ENCODE results near the gene SMYD3. TPM values are rescaled to one million over a fixed set of nuclear protein-coding genes. Genes with fewer than 3 reads are reported as not detected.
A peak's percentile ranks its signal among the peaks of the same experiment; 100 is the strongest.
"Not testable (repeated sequence)": the region's sequence is repeated elsewhere in the genome, so short reads cannot be mapped to it uniquely, and the experiment has no call there.

The SMYD3 gene
- total RNA-seq, 1 donor from 2014 or later = 23.5 TPM

DNA sequence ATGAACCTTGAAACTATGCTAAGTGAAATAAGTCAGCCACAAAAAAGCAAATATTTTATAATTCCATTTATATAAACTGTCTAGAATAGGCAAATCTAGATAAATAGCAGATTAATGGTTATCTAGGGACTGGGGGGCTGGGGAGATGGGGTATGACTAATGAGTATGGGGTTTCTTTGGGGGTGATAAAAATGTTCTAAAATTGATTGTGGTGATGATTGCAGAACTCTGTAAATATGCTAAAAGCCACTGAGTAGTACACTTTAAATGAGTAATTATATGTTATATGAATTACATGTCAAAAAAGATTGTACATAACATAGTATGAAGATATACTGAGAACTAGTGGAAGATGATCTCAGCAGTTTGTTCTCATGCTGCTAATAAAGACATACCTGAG lies 677.3 kb downstream of the SMYD3 start:
- no peak for DNase-seq

DNA sequence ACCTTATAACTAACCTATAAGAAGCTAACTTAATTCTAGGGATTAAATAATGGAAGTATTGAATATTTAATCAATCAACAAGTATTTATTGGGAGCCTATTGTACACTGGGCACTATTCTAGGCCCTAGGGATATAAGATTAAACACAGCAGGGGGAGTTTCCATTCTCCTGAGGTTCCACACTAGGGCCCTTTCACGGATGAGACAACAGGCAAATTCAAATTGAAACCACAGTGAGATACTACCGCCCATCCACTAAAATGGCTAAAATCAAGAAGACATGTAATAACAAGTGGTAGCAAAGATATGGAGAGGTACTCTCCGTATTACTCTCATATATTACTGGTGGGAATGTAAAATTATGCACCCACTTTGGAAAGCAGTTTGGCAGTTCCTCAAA lies 677.9 kb downstream of the SMYD3 start:
- no peak for DNase-seq

DNA sequence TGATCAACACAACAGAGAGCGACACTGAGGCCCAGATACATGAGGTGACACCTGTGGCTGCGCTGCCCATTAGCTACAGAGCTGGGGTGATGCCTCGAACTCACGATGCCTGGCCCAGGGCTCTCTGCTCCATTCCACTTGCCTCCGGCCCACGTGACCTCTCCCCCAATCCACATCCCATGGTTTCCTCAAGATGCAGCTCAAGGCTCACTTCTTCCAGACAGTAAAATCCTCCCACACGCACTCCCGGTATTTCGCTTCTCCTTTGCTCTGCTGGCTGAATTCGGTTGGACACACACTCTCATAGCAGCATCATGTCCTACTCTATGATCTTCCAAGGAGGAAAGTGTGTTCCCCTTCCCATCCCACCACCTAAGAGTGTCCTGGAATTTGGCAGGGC lies 679.8 kb downstream of the SMYD3 start:
- no peak for DNase-seq

DNA sequence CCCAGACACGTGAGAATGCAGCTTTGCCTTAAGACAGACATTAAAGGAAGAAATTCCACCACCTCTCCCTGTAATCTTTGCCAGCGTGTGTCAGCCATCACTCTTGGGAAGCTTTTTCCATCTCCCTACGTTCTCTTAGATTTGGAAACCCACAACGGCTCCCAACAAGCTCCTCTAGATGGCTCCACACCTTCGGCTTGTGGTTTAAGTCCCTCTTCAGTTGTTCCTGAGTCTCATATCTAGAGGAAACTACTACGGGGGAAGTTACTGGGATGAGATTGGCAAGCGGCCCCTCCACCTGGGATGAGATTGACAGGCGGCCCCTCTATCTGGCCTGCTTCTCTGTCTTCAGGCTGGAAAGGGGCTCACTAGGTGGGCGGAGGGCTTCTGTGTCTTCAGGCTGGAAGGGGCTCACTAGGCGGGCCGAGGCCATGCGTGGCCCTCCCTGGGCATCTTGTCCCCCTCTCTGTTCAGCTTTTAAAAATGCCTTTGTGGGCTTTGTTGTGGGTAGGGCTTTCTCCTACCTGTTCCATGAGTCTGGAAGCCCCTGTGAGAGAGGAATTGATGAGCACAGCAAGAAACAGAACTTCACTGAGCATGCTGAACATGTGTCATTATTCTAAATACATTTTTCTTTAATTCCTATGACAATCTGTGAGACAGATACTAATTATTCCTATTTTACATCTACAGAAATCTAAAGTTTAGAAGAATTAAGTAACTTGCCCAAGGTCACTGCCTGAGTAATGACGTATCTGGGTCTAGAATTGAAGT lies 681.8 kb downstream of the SMYD3 start:
- DNase-seq = no peak

DNA sequence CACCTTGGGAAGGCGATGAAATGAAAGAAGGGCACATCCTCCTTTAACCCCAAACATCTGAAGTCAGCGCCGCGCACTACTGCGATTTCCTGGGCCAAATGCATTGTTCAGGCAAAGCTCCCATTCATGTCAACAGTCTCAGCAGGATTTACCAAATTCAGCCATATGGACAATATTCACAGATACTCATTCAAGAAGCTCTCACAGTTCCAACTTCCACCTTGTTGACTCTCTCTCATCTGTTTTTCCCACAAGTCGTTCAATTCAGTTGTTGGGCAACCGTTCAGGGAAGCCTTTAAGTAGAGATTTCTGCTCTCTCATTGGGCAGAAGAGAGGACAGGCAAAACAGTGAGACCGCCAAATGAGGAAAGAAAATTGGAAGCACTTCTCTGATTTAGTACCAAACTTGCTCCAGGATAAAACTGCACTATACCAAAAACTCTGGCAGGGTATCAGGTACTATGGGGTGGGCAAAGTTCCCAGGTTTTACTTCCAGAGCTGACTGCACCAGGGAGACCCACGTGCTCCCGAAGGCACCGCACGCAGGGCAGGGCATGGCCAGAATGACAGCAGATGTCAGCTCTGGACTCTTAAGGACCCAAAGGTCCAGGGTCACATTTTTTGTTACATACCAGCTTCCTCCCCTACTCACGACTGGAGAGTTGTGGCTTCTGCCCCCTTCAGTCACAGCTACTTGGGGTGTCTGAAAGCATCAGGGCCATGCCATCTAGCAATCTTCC lies 683.5 kb downstream of the SMYD3 start:
- DNase-seq = peak; percentile 42

DNA sequence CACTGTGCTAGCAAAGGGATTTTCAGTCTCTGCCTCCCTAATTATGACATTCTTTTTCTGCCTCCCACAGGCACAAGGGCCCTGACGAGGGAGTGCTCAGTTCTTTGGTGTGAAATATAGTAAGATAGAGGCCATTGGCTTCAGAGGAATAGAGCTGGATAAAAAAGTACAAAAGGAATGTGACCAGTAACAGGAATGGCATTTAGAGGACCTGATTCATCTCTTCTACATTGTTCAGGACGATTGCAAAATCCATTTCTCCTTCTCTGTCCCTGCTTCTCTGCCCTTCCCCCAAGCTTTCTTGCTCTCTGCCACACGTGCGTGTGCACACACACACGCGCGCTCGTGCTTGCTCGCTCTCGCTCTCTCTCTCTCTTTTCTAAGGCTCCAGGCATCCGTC lies 684.1 kb downstream of the SMYD3 start:
- no peak for DNase-seq

DNA sequence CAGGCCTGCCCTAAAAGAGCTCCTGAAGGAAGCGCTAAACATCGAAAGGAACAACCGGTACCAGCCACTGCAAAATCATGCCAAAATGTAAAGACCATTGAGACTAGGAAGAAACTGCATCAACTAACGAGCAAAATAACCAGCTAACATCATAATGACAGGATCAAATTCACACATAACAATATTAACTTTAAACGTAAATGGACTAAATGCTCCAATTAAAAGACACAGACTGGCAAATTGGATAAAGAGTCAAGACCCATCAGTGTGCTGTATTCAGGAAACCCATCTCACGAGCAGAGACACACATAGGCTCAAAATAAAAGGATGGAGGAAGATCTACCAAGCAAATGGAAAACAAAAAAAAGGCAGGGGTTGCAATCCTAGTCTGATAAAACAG lies 688.7 kb downstream of the SMYD3 start:
- not testable (repeated sequence) for DNase-seq

DNA sequence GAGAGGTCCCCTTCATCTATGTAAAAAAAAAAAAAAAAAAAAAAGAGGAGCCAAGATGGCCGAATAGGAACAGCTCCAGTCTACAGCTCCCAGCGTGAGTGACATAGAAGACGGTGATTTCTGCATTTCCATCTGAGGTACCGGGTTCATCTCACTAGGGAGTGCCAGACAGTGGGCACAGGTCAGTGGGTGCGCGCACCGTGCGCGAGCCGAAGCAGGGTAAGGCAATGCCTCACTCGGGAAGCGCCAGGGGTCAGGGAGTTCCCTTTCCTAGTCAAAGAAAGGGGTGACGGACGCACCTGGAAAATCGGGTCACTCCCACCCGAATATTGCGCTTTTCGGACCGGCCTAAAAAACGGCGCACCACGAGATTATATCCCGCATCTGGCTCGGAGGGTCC lies 690.6 kb downstream of the SMYD3 start:
- DNase-seq = not testable (repeated sequence)

DNA sequence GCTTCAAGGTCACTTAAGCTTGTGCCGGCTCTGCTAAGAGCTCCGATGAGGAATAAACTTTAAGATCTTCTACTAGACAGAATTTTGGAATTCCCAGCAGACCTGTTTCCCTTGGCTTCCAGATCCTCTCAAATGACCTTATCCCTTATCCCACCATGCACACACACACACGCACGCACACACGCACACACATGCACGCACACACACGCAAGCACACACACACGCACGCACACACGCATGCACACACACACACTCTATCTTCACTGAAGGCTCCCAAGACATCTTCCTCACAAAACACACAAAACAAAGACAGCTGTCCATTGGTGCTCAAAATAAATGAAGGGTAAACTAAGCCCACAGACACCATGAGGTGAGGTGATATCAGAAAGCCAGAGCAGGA lies 692.4 kb downstream of the SMYD3 start:
- no peak for DNase-seq

DNA sequence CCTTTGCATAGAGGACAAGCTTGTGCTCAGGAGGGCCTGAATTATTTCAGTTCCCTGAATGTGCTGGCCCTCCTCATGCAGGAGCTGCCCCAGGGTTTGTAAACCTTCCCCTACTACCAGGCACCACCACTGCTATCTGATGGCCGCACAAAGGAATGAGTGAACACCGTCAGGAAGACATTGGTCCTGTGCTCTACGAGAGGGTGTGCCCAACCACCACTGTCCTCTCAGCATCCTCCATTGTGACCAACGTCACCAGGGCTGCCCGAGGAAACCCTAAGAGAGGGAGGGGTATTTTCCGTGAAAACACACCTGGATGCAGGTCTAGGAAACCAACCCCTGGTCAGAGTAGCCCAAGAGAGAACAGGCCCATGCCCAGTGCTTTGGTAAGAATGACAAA lies 694.8 kb downstream of the SMYD3 start:
- no peak for DNase-seq

DNA sequence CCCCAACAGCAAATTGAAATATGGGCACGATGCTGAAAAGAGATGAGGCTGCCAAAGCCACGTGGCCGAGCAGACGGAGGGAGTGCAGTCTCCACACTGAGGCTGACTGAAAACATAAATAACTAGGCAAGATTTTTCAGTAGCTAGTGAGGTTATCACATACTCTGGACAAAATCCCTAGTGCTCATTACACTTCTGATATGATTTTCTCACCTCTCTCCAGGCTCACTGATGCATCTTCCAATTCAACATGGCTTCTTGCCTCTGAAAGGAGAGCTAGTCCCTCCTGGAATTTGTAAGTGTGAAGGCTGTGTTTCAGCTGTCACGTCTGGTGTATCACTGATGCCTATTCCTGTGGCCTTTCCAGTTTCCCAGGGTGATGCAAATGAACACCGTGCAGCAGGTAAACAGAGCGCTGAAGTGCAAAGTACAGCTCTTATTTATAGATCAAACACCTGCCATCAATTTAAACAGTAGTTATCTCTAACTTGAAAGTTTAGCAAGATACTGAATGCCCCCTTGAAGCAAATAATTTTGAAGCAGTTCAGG lies 696.2 kb downstream of the SMYD3 start:
- DNase-seq = peak; percentile 24

DNA sequence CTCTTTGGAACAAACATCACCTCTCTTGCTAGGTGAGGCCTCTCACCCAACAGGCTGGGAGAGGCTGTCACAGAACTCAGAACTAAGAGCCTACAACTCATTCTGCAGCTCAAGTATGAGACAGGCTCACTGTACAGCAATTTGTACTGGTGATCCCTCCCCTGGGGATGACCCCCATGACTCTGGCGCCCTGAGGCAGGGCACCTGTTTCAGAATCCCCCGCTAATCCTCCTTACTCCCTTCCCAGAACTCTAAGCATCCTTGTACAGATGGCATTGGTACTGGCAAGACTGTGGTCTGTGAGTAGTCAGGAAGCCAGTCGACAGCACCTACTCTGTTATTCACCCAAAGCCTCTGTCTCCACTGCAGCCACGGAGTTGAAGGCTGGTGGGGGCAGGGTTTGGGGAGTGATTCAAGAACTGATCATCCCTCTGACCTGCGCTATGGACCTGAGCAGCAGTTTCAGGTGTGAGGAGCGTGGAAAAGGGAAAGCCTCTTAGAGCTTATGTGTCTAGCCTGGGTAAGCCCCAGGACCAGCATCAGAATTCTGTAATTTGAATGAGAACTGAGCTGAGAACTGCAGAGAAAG lies 696.8 kb downstream of the SMYD3 start:
- no peak for DNase-seq

DNA sequence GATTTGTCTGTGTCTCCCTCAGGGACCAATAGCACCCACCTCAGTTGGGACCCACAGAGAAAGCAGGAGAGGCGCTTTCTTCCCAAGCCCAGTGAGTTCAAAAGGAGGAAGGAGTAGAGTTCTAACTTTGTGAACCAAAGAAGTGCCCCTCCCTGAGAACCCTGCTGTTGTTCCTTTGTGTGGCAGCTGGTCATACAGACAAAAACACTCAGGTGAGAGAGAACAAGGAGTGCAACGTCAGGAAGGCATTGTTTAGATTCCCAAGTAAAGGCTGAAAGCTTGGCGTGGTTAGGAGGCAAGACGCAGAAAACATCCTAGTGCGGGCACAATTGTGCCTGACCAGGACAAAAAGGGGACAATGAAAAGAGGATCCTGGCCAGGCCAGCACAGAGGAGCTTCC lies 697.7 kb downstream of the SMYD3 start:
- DNase-seq = no peak

DNA sequence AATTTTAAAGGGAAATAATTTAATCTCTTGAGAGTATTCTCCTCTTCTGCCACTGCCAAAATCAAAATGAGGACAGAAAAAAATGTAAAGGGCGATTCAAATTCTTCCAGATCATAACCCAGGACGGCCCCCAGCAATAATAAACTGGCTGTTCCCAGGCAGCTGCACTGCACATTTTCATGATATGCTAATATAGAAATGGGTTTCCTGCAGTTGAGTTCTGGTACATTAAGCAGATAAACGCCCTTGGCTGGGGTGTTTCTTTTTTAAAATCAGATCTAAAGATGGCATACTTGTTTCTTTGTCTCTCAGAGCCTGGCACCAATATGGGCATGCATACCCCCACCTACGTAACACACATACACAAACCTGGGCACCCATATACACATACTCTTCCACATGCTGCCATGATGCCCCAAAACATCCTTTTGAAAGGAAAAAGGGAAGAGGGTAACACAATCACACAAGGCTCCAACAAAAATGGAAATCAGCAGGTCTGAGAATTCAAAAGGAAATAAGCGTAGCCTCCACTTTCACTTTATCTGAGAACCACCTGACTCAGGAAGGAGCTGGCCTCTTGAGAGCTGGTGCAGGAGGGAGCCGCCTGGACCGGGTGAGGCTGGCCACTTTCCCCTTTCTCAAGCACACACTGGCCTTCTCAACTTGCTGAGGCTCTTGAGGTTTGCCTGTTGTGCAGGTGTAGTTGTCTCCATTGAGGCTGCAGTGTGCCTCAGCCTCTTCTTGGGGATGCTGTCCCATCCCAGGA lies 698.9 kb downstream of the SMYD3 start:
- DNase-seq = no peak

DNA sequence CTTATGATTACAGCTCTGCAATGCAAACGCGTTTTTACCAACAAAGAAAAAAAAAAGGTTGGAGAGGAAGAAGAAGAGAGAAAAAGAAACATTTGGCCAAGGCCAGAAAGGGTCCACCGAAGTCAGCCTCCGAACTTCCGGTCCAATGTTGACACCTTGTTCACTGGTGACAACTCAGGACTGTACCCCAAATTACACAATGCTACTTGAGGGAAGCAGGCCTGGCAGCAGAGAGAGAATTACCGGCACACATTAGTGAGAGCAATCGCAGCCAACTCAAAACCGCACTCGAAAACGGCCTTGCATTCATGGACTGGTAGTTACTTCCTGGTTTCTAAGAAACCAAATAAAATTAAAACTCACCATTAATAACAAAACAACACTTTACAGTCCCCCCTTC lies 699.8 kb downstream of the SMYD3 start:
- DNase-seq = no peak

DNA sequence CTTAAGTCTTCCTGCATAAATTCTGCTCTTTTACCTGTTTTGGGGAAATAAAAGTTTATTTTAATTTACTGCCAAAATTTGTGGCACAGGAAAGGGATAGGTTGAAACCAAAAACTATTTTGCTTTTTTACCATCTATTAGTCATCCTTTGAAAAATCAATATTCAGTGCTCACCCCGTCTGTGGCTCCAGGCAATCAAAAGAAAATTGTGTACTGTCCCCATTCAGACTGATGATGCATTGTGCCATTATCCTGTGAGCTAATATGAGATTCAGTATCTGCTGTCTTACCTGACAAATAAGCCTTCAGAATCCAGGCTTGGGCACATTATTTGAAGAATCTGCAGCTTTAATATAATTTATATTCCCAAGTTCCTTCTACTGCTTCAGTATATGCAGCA lies 701.5 kb downstream of the SMYD3 start:
- no peak for DNase-seq

DNA sequence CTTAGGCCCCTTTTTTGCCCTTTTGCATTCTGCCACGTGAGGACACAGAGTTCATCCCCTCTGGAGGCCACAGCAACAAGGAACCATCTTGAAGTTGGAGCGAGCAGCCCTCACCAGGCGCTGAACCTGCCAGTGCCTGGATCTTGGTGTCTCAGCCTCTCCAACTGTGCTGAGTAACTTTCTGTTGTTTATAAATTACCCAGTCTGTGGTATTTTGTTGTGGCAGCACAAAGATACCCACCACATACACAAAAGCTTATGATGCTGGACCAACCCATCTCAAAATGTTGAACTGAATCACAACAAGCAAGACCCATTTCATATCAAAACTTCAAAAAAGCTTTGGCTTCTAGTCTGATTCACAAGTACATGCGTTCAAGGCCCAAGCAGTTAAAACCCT lies 702.4 kb downstream of the SMYD3 start:
- no peak for DNase-seq

DNA sequence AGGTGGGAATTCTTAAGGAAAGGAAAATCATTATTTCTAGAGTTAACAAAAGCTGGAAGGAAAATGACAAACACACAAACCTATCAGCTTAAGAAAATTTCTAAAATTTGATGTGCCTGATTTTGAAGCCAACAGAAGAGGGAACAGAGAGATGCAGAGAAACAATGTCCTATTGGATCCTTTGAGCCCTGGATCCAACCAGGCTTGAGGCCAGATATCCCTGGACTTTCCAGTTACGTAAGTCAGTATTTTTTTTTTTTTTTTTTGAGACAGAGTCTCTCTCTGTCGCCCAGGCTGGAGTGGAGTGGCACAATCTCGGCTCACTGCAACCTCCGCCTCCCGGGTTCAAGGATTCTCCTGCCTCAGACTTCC lies 703.4 kb downstream of the SMYD3 start:
- DNase-seq = no peak

DNA sequence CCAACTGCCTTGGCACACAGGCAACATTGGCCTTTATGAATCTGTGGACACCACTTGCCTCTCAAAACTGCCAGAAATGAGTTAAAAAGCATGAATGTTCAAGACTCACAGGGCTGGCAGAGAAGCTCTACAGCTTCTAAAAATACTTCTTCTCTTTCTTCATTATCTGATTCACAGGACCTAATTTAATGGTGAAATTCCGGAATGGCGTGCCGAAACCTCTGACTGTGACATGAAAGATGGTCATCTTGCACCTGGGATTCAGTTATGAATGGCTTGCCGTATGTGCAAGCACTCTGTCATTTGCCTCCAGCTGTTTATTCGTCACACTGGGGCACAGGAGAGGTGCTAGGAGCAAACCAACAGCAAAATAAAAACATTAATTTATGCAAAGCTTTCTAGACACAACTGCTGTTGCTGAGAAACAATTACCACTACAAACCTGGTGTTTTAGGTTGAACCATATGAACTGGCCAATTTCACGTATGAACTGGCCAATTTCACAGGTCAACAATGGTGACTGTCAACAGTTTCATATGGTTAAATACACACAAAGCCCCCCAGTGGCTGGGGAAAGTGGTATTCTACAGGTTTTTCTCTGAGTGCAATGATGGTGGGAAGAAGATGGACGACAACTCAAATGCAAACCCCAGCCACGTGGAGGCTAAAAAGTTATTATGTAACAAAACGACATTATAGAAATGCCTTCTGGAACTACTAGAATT lies 704.0 kb downstream of the SMYD3 start:
- no peak for DNase-seq

DNA sequence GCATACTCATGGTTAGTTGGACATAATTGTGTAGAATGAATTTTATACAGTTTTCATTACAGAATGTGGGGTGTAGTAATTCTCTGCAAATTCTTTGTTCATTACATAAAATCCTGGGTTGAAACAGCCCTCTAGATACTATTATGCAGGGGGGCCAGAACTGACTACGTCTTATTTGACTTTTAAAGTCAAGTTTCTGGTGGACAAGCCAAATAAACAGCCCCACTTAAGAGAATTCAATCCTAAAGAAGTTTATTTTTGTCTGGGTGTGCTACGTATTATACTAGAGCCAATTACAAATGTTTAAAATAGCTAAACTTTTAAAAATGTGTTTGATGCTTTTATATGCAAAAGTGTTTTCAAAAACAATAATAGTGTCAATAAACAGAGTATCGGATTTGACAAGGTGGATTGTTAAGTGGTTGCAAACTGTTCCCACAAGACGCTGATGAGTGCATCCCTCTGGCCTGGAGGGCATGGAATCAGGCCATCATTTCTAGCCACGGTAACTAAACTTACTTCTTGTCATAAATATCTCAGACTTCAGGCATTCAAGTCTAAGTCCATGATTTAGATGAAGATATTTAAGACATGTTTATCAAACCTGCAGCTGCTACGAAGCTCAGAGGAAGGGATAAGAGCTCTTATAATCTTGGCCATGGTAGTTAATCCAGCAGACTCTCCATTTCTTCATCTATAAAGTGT lies 706.0 kb downstream of the SMYD3 start:
- DNase-seq = peak; percentile 12

DNA sequence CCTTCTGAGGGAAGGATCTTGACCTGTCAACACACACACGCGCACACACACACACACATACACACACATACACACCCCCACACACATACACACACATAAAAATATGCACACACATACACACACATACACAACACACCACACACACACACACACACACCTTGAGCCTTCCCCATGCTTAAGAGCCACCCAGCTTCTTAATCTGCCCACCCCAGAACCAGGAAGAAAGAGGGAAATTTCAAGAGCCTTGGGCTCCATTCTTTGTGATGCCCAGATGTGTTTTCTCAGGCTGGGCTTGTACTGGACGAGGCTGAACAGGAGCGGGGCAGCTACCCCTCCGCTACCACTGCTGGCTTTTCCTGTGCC lies 708.7 kb downstream of the SMYD3 start:
- DNase-seq = no peak

All from tongue (tissue), 2 donors.